AG09309 (cell line): ENCODE measurements around the gene SLC7A14.

ENCODE experiments used
- DNase-seq: peaks from one replicate; pipeline ENCODE4 v3.0.0-alpha.2; 2010; ENCODE audit warnings: low read depth
- H3K4me3 ChIP-seq: 2 replicates; pipeline ENCODE4 v1.5.1; 2011; ENCODE audit warnings: mild to moderate bottlenecking, low read depth, low read length, moderate library complexity; ENCODE audit not compliant: control insufficient read depth
- CTCF ChIP-seq: IDR thresholded peaks from 2 replicates; pipeline ENCODE4 v1.5.1; 2011; ENCODE audit warnings: mild to moderate bottlenecking, low read depth, low read length, inconsistent platforms; ENCODE audit not compliant: insufficient read depth, control insufficient read depth; ENCODE audit errors: missing control alignments

Gene SLC7A14

GRCh38 chr3:170419557-170420087, 166.3 kb downstream of the SLC7A14 start:
- DNase-seq: no peak

DNA sequence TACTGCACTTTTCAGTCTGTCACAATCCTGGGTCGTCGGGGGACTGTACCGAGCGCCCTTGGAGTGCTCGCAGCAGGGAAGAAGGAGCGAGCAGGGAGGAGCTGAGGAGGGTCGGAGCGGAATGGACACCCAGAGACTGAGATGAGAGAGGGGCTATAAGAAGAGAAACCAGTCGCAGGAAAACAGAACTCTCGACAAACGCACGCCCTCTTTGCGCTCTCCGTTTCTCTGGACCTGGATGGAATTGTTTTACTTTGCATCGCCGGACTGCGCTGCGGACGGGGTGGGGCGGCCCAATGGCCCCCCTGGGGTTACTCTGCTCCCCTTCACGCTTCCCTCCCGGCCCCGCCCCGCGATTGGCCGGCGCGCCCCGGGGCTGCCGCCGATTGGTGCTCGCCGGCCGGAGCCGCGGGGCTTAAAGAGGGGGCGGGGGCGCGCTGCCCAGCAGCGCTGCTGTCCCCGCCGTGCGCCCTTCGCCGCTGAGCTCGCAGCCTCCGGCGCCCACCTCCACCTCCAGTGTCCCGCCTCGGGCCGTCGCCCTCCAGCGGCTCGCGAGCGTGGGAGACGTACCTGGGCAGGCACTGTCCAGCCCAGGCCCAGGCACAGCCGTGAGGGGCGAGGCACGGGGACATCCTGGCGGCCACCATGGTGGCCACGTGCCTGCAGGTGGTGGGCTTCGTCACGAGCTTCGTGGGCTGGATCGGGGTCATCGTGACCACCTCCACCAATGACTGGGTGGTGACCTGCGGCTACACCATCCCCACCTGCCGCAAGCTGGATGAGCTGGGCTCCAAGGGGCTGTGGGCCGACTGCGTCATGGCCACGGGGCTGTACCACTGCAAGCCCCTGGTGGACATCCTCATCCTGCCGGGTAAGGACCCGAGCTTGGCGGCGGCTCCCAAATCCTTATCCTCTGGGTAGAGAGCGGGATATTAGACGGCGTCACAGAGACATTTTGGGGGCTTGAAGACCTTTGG, 167.2 kb downstream of the SLC7A14 start, which contains the start of gene CLDN11:
Gene CLDN11 (plus strand): TSS at position 447 of the 977 bp plus-strand sequence. CDS start 199 bp downstream, at position 646.
- H3K4me3 ChIP-seq: peak within 1 kb of the TSS; percentile 40
- DNase-seq: no peak
- peak; percentile 6 for TF ChIP-seq CTCF

More at GRCh38 chr3:170419557-170420087, 166.3 kb downstream of the SLC7A14 start:
- TF ChIP-seq CTCF: no peak
- H3K4me3 ChIP-seq: no peak overlapping the region

DNA sequence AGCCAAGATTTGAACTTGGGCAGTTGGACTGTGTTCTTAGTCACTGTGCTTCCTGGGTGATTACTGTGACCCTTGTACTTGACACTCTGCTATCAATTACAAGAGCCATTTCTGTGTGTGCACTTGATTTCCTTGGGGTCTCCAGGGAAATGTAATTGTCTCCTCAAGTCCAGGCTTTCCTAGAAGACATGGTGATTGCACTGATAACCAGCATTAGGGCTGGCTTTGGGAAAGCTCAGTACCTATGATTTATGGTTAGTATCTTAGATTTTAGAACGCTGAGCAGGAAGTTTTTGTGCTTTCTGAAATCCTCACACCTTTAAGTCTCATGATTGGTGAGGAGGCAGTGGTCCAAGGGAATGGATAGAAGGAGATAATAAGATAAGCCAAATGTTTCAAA, 168.8 kb downstream of the SLC7A14 start:
- no peak for TF ChIP-seq CTCF
- no peak overlapping the region for H3K4me3 ChIP-seq
- no peak for DNase-seq

GRCh38 chr3:170414202-170414663, 171.6 kb downstream of the SLC7A14 start:
- peak; percentile 97 for DNase-seq
- no peak overlapping the region for H3K4me3 ChIP-seq
- TF ChIP-seq CTCF: peak; percentile 99

- no peak for DNase-seq
- H3K4me3 ChIP-seq: no peak overlapping the region
- no peak for TF ChIP-seq CTCF
Observed at GRCh38 chr3:170413291-170413690, 172.6 kb downstream of the SLC7A14 start.

GRCh38 chr3:170410428-170411029, 175.3 kb downstream of the SLC7A14 start:
- DNase-seq: peak; percentile 7
- TF ChIP-seq CTCF: peak; percentile 60
- no peak overlapping the region for H3K4me3 ChIP-seq
